Measurements from ENCODE around the gene FXYD4. TPM values are rescaled to one million over a fixed set of nuclear protein-coding genes. Genes with fewer than 3 reads are reported as not detected.

Gene FXYD4
- total and polyA plus RNA-seq, 2 of the 8 experiments (the other 6 are each of a cell fraction or from before 2014, with no cell fraction given): not detected

DNA sequence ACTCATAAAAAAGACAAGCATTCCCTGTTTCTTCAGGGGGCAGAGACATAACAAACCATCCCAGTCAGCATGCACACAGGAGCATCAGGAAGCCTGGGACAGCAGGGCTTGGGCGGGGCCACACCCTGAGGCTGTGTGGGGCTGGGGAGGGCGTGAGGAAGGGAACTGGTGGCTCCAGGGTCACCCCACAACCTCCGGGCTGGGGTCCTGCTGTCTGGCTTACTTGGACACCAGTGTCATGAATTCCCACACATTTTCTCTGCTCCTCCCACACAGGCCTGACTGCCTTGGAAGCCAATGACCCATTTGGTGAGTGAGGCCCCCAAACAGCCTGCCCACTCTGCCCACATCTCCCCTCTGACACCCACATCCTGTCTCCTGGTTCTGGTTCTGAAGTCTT, 2.8 kb downstream of the FXYD4 start:
- Histone ChIP-seq H2AFZ (ENCODE audit: low read length) (no peak overlapping the region), H3K18ac (ENCODE audit: extremely low read depth, low read length) (no peak overlapping the region), H2BK5ac (ENCODE audit: low read depth, low read length) (no peak overlapping the region), H3K79me1 (ENCODE audit: low read depth, low read length) (no peaks in the 10 kb centered on the region), H4K5ac (ENCODE audit: insufficient read length, low read depth, low read length) (no peak overlapping the region), H2AK5ac (ENCODE audit: low read depth, low read length) (no peak overlapping the region), H3K23me2 (ENCODE audit: low read depth, low read length) (no peaks in the 10 kb centered on the region), H2BK20ac (ENCODE audit: low read length) (no peak overlapping the region), H4K20me1 (replicated peaks in 1 of 2; ENCODE audit: control insufficient read depth in 1 of 2, insufficient read depth in 2 of 2, low read length in 2 of 2) (no peaks in the 10 kb centered on the region), H2BK120ac (replicated peaks; ENCODE audit: low read depth, low read length) (no peak overlapping the region), H4K91ac (replicated peaks; ENCODE audit: insufficient read length, low read length) (no peak overlapping the region), H3K9ac (replicated peaks in 1 of 4; ENCODE audit: extremely low read depth in 1 of 4, low read depth in 3 of 4, low read length in 3 of 4) (no peak overlapping the region), H3K4me1 (replicated peaks in 1 of 4; ENCODE audit: control insufficient read depth in 3 of 4, insufficient read depth in 4 of 4, low read length in 3 of 4) (peaks cover 4 to 20% (median 7%) of the 10 kb centered on the region in 4 experiments), H3K36me3 (ENCODE audit: control insufficient read depth in 2 of 4, insufficient read depth in 4 of 4, low read length in 3 of 4) (no peaks in the 10 kb centered on the region), H3K4me3 (ENCODE audit: extremely low read depth in 1 of 4, insufficient read depth in 2 of 4, low read depth in 3 of 4, low read length in 4 of 4) (no peak overlapping the region), H3K9me3 (ENCODE audit: insufficient read depth in 2 of 2, low read depth in 1 of 2, low read length in 1 of 2) (no peaks in the 10 kb centered on the region), H2BK12ac (ENCODE audit: low read depth, low read length) (no peak overlapping the region), H3K27ac (ENCODE audit: low read depth, low read length) (no peak overlapping the region), H3K27me3 (replicated peaks in 1 of 4; ENCODE audit: control insufficient read depth in 3 of 4, extremely low read depth in 1 of 4, insufficient read depth in 3 of 4, low read length in 3 of 4) (0 out of 7 replicates have a peak, but pooled peaks cover 0 to 2% (median 0%) of the 10 kb centered on the region in 4 experiments), H3K56ac (replicated peaks; ENCODE audit: insufficient read length, low read depth, low read length) (no peak overlapping the region), H2BK15ac (ENCODE audit: low read length) (0 out of 2 replicates have a peak overlapping the region, but pooled peaks have one; percentile 29), H4K8ac (ENCODE audit: extremely low read depth, insufficient read depth, low read length) (no peak overlapping the region; the same call in 1 of the 2 replicates), H3K4me2 (ENCODE audit: insufficient read depth in 1 of 2, low read depth in 2 of 2, low read length in 2 of 2) (no peak overlapping the region), H3K14ac (ENCODE audit: insufficient read length) (no peak overlapping the region), H3K23ac (ENCODE audit: insufficient read length) (no peak overlapping the region), H3K4ac (replicated peaks; ENCODE audit: insufficient read length, low read depth, low read length) (no peak overlapping the region), H3K79me2 (ENCODE audit: control insufficient read depth in 1 of 2, insufficient read depth in 2 of 2, low read length in 2 of 2) (no peaks in the 10 kb centered on the region)
- 97% methylated on average over 3 of the region's 3 CpGs; no CpG with 5 or more reads in 1 of the 2 experiments for WGBS, 2 experiments (ENCODE audit: extremely low coverage in 1 of 2, insufficient coverage in 1 of 2, insufficient read length in 1 of 2, insufficient replicate concordance in 2 of 2, low coverage in 1 of 2, low lambda C conversion rate in 2 of 2, missing lambda C conversion rate in 1 of 2)
- no peak for DNase-seq (ENCODE audit: low read depth in 1 of 2, low spot score in 2 of 2)
- CTCF ChIA-PET (ENCODE audit: partially characterized antibody): interaction anchor here (0.9 to 1.7 kb wide), 5 partner anchors 11 to 205 kb away, joined by 3 to 5 read pairs (median 3); no protein-coding TSS in a partner anchor
- POLR2A ChIA-PET (ENCODE audit: partially characterized antibody): interaction anchor here (0.8 to 2.7 kb wide), 2 partner anchors 9 to 16 kb away, joined by 4 to 11 read pairs; no protein-coding TSS in a partner anchor
- no peak for FAIRE-seq
- no peak for TF ChIP-seq KDM5A (IDR thresholded peaks at IDR 0.05; ENCODE audit: low read length)
- TF ChIP-seq HDAC2 (IDR thresholded peaks at IDR 0.05; ENCODE audit: borderline replicate concordance in 1 of 2, low read depth in 2 of 2, low read length in 2 of 2): no peak
- no peak for TF ChIP-seq KDM4A (IDR thresholded peaks at IDR 0.05; ENCODE audit: low read depth, low read length, severe bottlenecking)
- TF ChIP-seq ASH2L (IDR thresholded peaks at IDR 0.05; ENCODE audit: low read length): no peak
- TF ChIP-seq, protein P1, sequence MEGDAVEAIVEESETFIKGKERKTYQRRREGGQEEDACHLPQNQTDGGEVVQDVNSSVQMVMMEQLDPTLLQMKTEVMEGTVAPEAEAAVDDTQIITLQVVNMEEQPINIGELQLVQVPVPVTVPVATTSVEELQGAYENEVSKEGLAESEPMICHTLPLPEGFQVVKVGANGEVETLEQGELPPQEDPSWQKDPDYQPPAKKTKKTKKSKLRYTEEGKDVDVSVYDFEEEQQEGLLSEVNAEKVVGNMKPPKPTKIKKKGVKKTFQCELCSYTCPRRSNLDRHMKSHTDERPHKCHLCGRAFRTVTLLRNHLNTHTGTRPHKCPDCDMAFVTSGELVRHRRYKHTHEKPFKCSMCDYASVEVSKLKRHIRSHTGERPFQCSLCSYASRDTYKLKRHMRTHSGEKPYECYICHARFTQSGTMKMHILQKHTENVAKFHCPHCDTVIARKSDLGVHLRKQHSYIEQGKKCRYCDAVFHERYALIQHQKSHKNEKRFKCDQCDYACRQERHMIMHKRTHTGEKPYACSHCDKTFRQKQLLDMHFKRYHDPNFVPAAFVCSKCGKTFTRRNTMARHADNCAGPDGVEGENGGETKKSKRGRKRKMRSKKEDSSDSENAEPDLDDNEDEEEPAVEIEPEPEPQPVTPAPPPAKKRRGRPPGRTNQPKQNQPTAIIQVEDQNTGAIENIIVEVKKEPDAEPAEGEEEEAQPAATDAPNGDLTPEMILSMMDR (IDR thresholded peaks at IDR 0.05; ENCODE audit: control extremely low read depth in 1 of 3, insufficient read depth in 1 of 3, low read depth in 1 of 3, low read length in 3 of 3): no peak
- no peak for TF ChIP-seq SP4 (IDR thresholded peaks at IDR 0.05; ENCODE audit: low read length)
- TF ChIP-seq YY1 (IDR thresholded peaks at IDR 0.05; ENCODE audit: low read depth, low read length): no peak
- TF ChIP-seq TBP (IDR thresholded peaks at IDR 0.05; ENCODE audit: low read depth, low read length): no peak
- TF ChIP-seq NRF1 (IDR thresholded peaks at IDR 0.05; ENCODE audit: low read depth, low read length): no peak
- TF ChIP-seq CREB1 (IDR thresholded peaks at IDR 0.05): no peak
- no peak for TF ChIP-seq RXRA (IDR thresholded peaks at IDR 0.05; ENCODE audit: insufficient read depth, low read depth, low read length)

Data from H1 (cell line).